Body of pancreas (tissue), 4 donors: Measurements from ENCODE around the gene PLXDC2.

Experiments
- CTCF ChIP-seq, 7 experiments: fragments of 450-650 bp in 4 of 7; fragments of 200-600 bp in 3 of 7; sonication (generic) in 3 of 7; IDR thresholded peaks; one replicate each; pipeline ENCODE4 v1.5.1; 2016 to 2019; ENCODE audit warnings: antibody characterized with exemption in 7 of 7
- POLR2A ChIP-seq, 3 donors: fragments of 450-650 bp; IDR thresholded peaks; one replicate each; pipeline ENCODE4 v1.6.1; 2016; ENCODE audit warnings: antibody characterized with exemption in 3 of 3, mild to moderate bottlenecking in 2 of 3

GRCh38 chr10:20084451-20084850, 268.2 kb downstream of the PLXDC2 start:
- TF ChIP-seq CTCF (IDR thresholded peaks at IDR 0.05) (no peak), POLR2A (IDR thresholded peaks at IDR 0.05) (no peak)
